Measurements from ENCODE around the gene CMSS1. TPM values are rescaled to one million over a fixed set of nuclear protein-coding genes. Genes with fewer than 3 reads are reported as not detected.

CMSS1 gene
- polyA plus RNA-seq, 1 donor, result 20.2 TPM

DNA sequence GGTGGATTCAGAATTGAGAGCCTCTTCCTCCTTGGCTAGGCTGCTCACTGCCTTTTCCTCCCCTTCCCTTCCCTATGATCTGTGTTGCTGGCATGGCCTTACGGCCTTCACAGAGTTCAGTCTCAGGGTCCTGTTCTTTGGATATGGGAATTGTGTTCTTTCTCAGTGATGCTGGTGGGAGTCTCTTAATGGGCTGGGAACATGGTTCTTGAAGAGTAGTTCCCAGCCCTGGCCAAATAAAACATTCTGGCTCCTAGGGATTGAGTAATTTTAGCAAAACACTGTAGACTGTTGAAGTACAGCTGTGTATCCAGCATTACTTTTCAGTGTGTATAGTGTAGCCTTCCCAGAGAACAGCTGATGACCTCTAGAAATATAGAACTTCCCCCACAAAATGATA lies 319.3 kb downstream of the CMSS1 start:
- WGBS (ENCODE audit: insufficient coverage, low lambda C conversion rate), result no CpG with 5 or more reads among the region's 1 CpG
- Histone ChIP-seq H3K27me3 (ENCODE audit: control insufficient read depth, insufficient read depth, low read length) (no peaks in the 10 kb centered on the region), H3K36me3 (ENCODE audit: control insufficient read depth, insufficient read depth, low read length) (no peaks in the 10 kb centered on the region), H3K4me1 (ENCODE audit: control insufficient read depth, insufficient read depth, low read length) (peaks cover 9% of the 10 kb centered on the region), H3K27ac (ENCODE audit: low read length) (no peak overlapping the region), H3K4me3 (ENCODE audit: low read length) (no peak overlapping the region), H3K9me3 (ENCODE audit: control insufficient read depth, low read depth, low read length) (no peaks in the 10 kb centered on the region)
- peak in 1 of 2 donors; percentile 40 for DNase-seq

DNA sequence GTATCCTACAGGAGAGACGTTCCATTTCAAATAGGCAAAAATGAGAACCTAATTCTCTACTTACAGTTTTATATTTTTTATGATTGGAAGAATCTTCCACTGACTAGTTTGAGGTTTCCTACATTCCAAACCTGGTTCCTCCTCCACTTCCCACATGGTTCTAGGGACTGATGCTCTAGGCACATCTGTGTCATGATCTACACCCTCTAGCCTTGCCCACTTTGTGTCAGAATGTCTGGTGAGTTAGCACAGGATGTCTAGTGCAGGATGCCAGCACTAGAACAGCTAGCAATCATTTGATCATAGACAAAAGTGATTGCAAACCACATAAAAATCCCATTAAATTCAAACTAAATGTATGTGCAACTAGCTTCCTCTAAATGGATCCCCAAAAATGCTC lies 323.3 kb downstream of the CMSS1 start:
- no peaks in the 10 kb centered on the region for H3K27me3 ChIP-seq (ENCODE audit: control insufficient read depth, insufficient read depth, low read length)
- no peaks in the 10 kb centered on the region for H3K36me3 ChIP-seq (ENCODE audit: control insufficient read depth, insufficient read depth, low read length)
- H3K4me3 ChIP-seq (ENCODE audit: low read length), result no peak overlapping the region
- peaks cover 4% of the 10 kb centered on the region for H3K9me3 ChIP-seq (ENCODE audit: control insufficient read depth, low read depth, low read length)
- no peak overlapping the region for H3K27ac ChIP-seq (ENCODE audit: low read length)
- 100% methylated on average over 1 of the region's 1 CpG for WGBS (ENCODE audit: insufficient coverage, low lambda C conversion rate)
- peaks cover 9% of the 10 kb centered on the region for H3K4me1 ChIP-seq (ENCODE audit: control insufficient read depth, insufficient read depth, low read length)
- DNase-seq, result no peak

DNA sequence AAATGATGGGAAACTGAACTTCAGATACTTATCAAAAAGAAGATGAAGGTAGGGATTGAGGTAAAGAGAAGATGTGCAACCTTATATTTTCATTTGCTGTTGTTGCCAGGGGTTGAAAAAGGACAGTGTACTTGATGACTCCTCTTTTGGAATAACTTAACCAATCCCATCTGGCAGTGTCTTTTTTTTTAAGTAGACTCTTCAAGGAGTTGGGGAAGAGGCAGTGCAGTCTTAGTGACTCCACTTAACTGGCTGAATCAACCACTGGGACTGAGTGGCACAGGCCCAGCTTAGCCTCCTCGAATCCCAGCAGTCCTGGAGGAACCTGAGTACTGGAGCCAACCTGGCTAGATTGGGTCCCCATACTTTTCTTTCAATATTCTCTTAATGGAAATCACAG lies 323.9 kb downstream of the CMSS1 start:
- no CpG with 5 or more reads among the region's 1 CpG for WGBS (ENCODE audit: insufficient coverage, low lambda C conversion rate)
- H3K4me1 ChIP-seq (ENCODE audit: control insufficient read depth, insufficient read depth, low read length), result peaks cover 4% of the 10 kb centered on the region
- no peak for DNase-seq

DNA sequence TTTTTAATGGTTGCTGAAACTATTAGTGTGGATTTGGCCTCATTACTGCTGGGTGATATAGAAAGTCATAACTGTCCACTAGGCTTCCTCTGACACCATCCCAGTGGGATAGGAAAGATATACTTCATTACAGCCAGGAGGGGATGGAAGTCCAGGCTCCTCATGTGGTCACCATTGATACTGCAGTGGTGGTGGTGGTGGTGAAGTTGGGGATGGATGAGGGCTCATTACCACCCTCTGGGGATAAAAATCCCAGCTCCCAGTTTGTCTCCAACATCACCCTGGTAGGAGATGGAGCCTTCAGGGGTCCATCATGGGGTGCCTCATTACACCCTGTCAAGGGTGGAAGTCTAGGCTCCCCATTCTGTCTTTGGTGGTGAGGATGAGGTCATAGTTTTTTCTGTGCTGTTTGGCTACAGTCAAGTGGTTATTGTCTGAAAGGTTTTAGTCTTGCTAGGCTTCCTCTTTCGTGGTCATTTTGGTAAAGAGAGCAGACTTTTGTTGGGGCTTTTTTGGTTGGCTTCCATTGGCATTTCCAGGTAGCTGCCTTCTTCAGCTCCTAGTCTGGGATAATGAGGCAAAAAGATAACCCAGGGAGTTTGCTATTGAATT lies 326.7 kb downstream of the CMSS1 start:
- H3K4me3 ChIP-seq (ENCODE audit: low read length), result no peak overlapping the region
- no peak for DNase-seq
- peaks cover 4% of the 10 kb centered on the region for H3K9me3 ChIP-seq (ENCODE audit: control insufficient read depth, low read depth, low read length)
- H3K27me3 ChIP-seq (ENCODE audit: control insufficient read depth, insufficient read depth, low read length), result no peaks in the 10 kb centered on the region
- no peaks in the 10 kb centered on the region for H3K36me3 ChIP-seq (ENCODE audit: control insufficient read depth, insufficient read depth, low read length)
- H3K27ac ChIP-seq (ENCODE audit: low read length), result no peak overlapping the region
- no peaks in the 10 kb centered on the region for H3K4me1 ChIP-seq (ENCODE audit: control insufficient read depth, insufficient read depth, low read length)
- no CpG with 5 or more reads among the region's 1 CpG for WGBS (ENCODE audit: insufficient coverage, low lambda C conversion rate)

More for the DNA sequence above, 323.9 kb downstream of the CMSS1 start:
- Histone ChIP-seq H3K27ac (ENCODE audit: low read length) (no peak overlapping the region), H3K9me3 (ENCODE audit: control insufficient read depth, low read depth, low read length) (peaks cover 4% of the 10 kb centered on the region), H3K4me3 (ENCODE audit: low read length) (no peak overlapping the region), H3K27me3 (ENCODE audit: control insufficient read depth, insufficient read depth, low read length) (no peaks in the 10 kb centered on the region), H3K36me3 (ENCODE audit: control insufficient read depth, insufficient read depth, low read length) (no peaks in the 10 kb centered on the region)

DNA sequence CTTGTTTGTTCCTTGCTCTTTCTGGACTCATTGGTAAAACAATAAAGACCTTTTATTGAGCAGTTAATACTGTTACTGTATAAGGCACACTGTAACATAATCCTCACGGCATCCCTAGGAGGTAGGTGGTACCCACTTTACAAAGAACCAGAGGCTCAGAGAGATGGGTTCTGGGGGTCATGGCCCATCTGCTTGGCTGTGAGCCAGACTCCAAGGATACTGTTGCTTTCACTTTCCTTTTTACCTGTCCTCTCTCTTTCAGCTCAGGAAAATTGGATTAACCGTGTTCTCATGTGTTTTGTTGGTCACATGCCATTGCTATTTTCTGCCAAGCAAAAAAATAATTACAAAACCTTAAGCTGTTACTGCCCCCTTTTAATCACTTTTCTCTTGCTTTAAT lies 331.5 kb downstream of the CMSS1 start:
- 71% methylated on average over 1 of the region's 2 CpGs for WGBS (ENCODE audit: insufficient coverage, low lambda C conversion rate)
- peak in 1 of 2 donors; percentile 13 for DNase-seq
- Histone ChIP-seq H3K27ac (ENCODE audit: low read length) (no peak overlapping the region), H3K4me3 (ENCODE audit: low read length) (no peak overlapping the region), H3K36me3 (ENCODE audit: control insufficient read depth, insufficient read depth, low read length) (no peaks in the 10 kb centered on the region), H3K27me3 (ENCODE audit: control insufficient read depth, insufficient read depth, low read length) (no peaks in the 10 kb centered on the region), H3K4me1 (ENCODE audit: control insufficient read depth, insufficient read depth, low read length) (no peaks in the 10 kb centered on the region), H3K9me3 (ENCODE audit: control insufficient read depth, low read depth, low read length) (no peaks in the 10 kb centered on the region)

DNA sequence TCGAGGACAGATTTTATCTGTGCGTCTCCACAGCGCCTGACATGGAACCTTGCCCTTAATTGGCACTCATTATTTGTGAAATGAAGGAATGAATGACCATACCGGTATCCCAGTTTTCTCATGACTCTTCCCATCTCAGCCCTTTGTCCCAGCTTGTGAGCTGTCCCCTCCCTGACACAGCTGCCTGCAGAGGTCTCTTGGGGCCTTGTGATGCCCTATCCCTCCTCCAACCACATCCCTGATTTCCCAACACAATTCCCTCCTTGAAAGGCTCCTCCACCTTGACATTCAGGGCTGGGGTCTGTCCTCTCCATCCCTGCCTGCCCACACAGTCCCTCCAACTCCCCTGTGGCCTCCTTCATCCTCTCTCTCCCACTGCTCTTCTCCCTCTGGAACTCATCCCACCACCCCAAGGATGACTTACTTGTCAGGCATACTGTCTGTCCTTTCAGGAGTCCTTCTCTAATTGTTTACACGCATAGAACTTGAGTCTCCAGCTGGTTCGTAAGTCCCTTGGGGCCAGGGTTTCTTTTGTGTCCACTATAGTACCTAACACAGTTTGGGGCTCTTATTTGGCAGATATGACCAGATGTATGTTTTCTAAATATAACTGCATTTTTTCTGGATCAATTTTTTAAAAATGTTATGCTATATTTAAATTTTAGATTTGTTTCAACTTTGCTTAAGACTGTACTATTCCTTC lies 332.2 kb downstream of the CMSS1 start:
- no CpG with 5 or more reads among the region's 6 CpGs for WGBS (ENCODE audit: insufficient coverage, low lambda C conversion rate)
- Histone ChIP-seq H3K36me3 (ENCODE audit: control insufficient read depth, insufficient read depth, low read length) (no peaks in the 10 kb centered on the region), H3K9me3 (ENCODE audit: control insufficient read depth, low read depth, low read length) (no peaks in the 10 kb centered on the region), H3K4me3 (ENCODE audit: low read length) (no peak overlapping the region), H3K27me3 (ENCODE audit: control insufficient read depth, insufficient read depth, low read length) (no peaks in the 10 kb centered on the region), H3K27ac (ENCODE audit: low read length) (peak overlapping the region; percentile 13), H3K4me1 (ENCODE audit: control insufficient read depth, insufficient read depth, low read length) (no peaks in the 10 kb centered on the region)
- DNase-seq, result no peak

DNA sequence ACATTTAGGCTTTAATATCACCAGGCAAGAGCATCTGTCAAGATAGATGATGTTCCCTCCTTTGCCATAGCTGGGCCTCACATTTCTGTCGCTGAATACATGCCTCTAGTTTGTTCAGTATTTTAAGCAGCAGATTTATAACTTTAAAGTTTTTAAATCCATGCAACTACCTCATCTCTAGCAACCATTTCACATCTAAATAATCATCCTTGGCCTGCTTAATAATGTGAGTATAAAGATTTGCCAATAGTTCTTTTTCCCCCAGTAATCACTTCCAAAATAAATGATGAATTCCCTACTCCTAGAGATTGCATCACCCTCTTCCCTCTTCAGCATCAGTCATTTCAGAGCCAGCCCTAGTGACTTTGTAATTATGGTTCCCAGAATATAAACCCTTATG lies 332.8 kb downstream of the CMSS1 start:
- H3K4me1 ChIP-seq (ENCODE audit: control insufficient read depth, insufficient read depth, low read length), result no peaks in the 10 kb centered on the region
- H3K27me3 ChIP-seq (ENCODE audit: control insufficient read depth, insufficient read depth, low read length), result no peaks in the 10 kb centered on the region
- H3K36me3 ChIP-seq (ENCODE audit: control insufficient read depth, insufficient read depth, low read length), result no peaks in the 10 kb centered on the region
- WGBS (ENCODE audit: insufficient coverage, low lambda C conversion rate), result 71% methylated on average over 1 of the region's 1 CpG
- peaks cover 5% of the 10 kb centered on the region for H3K9me3 ChIP-seq (ENCODE audit: control insufficient read depth, low read depth, low read length)
- H3K4me3 ChIP-seq (ENCODE audit: low read length), result no peak overlapping the region
- no peak for DNase-seq
- no peak overlapping the region for H3K27ac ChIP-seq (ENCODE audit: low read length)

DNA sequence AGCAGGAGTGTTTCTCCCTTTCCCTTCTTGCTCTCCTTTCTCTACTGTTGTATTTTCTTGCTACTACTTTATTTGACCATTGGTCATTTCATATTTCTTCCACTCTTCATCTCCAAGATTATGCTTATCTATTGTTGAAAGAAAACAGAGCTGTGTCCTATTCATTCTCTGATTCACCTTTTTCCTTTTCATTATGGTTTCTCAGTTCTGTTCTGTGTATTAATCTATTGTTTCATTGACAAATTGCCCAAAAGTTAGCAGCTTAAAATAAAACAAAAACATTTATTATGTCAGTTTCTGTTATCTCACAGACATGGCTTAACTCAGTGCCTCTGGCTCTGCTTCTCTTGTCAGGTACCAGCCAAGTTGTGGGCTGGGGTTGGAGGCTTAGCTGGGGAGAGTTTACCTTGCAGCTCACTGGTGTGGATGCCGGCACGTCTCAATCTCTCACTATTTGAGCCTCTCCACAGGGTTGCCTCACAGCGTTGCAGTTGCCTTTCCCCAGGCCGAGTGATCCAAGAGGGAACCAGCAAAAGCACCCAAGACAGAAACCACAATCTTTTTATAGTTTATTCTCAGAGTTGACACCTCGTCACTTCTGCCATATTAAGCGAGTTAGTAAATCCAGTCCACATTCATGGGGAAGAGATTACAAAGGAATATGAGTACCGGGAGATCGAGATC lies 333.5 kb downstream of the CMSS1 start:
- no CpG with 5 or more reads among the region's 8 CpGs for WGBS (ENCODE audit: insufficient coverage, low lambda C conversion rate)
- peaks cover 7% of the 10 kb centered on the region for H3K9me3 ChIP-seq (ENCODE audit: control insufficient read depth, low read depth, low read length)
- no peak overlapping the region for H3K27ac ChIP-seq (ENCODE audit: low read length)
- no peaks in the 10 kb centered on the region for H3K36me3 ChIP-seq (ENCODE audit: control insufficient read depth, insufficient read depth, low read length)
- no peak overlapping the region for H3K4me3 ChIP-seq (ENCODE audit: low read length)
- no peaks in the 10 kb centered on the region for H3K27me3 ChIP-seq (ENCODE audit: control insufficient read depth, insufficient read depth, low read length)
- no peak for DNase-seq
- H3K4me1 ChIP-seq (ENCODE audit: control insufficient read depth, insufficient read depth, low read length), result no peaks in the 10 kb centered on the region

DNA sequence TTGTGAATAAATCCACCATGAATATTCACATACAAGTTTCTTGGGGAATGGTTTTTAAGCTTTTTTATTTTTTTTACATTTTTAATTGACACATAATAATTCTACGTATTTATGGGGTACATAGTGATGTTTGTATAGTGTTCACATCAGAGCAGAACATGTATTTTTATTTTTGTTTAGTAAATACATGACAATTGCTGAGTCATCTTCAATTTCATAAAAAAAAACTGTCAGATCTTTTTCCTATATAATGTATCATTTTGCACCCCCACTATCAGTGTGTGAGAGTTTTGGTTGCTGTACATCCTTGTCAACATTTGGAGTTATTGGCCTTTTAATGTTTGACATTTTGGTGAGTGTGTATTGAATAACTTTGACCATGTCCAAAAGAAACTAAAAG lies 336.5 kb downstream of the CMSS1 start:
- Histone ChIP-seq H3K36me3 (ENCODE audit: control insufficient read depth, insufficient read depth, low read length) (no peaks in the 10 kb centered on the region), H3K9me3 (ENCODE audit: control insufficient read depth, low read depth, low read length) (peaks cover 10% of the 10 kb centered on the region), H3K4me1 (ENCODE audit: control insufficient read depth, insufficient read depth, low read length) (no peaks in the 10 kb centered on the region), H3K27me3 (ENCODE audit: control insufficient read depth, insufficient read depth, low read length) (no peaks in the 10 kb centered on the region), H3K27ac (ENCODE audit: low read length) (no peak overlapping the region), H3K4me3 (ENCODE audit: low read length) (no peak overlapping the region)
- 100% methylated on average over 1 of the region's 1 CpG for WGBS (ENCODE audit: insufficient coverage, low lambda C conversion rate)
- no peak for DNase-seq

DNA sequence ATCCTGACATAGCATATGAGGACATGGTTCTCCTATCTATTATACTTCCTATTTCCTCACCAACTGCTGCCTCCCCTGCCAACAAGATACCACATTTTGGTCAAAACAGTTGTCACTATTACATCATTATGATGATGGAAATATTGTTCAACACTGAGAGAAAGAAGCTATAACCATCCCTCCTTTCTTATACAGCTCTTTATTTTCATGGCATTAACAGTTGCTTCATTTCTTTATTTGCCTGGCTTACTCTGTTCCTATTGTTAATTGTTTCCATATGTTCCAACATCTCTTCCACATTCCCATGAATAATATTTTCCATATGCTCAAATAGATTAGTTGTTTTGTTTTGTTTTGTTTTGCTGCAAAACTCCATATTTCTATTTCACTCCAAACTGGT lies 337.5 kb downstream of the CMSS1 start:
- no peaks in the 10 kb centered on the region for H3K36me3 ChIP-seq (ENCODE audit: control insufficient read depth, insufficient read depth, low read length)
- no peak overlapping the region for H3K4me3 ChIP-seq (ENCODE audit: low read length)
- no peak for DNase-seq
- H3K4me1 ChIP-seq (ENCODE audit: control insufficient read depth, insufficient read depth, low read length), result no peaks in the 10 kb centered on the region
- H3K27me3 ChIP-seq (ENCODE audit: control insufficient read depth, insufficient read depth, low read length), result no peaks in the 10 kb centered on the region
- peaks cover 10% of the 10 kb centered on the region for H3K9me3 ChIP-seq (ENCODE audit: control insufficient read depth, low read depth, low read length)
- H3K27ac ChIP-seq (ENCODE audit: low read length), result no peak overlapping the region
